Measurements from ENCODE around the gene GLDN.

The GLDN gene

DNA sequence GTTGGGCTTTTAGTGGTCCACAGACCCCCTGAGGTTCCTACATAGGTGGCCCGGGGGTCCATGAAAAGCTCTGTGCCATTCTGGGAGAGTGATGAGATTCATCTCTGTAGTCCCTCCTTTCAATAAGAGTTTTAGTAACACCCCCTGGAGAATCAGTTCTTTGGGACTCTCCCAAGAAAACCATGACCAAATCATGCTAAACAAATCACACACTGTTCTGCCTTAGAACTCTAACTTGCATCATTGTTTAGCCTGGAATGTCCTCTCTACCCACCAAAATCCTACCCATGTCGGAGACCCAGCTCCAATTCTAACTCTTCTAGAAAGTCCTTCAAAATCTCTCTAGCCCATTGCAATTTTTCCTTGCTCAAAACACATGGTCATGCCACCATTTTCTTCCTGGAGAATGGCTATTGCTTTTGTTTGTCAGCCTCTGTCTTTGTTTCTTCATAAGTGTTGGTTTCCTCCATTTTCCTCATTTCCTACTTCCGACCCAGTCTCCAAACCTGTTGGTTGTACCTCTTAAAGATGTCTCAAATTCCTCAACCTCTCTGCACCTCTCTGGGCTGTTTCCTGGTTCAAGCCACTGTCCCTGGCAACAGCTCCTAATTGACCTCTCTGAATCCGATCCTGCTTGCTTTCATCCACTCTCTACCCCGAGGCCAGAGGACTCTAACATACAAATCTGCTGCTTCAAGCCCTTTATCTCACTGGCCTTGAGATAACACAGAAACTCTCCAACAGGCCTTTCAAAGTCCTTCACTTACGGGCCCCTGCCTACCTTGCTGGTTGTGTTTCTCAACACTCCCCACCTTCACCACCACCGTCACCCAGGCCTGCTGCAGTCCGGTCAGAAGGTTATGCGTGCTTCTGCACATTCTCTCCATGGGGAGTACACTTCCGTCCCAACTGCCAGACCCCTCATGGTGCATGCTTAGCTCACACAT, 26.8 kb upstream of the GLDN start:
- TF ChIP-seq, protein P1, sequence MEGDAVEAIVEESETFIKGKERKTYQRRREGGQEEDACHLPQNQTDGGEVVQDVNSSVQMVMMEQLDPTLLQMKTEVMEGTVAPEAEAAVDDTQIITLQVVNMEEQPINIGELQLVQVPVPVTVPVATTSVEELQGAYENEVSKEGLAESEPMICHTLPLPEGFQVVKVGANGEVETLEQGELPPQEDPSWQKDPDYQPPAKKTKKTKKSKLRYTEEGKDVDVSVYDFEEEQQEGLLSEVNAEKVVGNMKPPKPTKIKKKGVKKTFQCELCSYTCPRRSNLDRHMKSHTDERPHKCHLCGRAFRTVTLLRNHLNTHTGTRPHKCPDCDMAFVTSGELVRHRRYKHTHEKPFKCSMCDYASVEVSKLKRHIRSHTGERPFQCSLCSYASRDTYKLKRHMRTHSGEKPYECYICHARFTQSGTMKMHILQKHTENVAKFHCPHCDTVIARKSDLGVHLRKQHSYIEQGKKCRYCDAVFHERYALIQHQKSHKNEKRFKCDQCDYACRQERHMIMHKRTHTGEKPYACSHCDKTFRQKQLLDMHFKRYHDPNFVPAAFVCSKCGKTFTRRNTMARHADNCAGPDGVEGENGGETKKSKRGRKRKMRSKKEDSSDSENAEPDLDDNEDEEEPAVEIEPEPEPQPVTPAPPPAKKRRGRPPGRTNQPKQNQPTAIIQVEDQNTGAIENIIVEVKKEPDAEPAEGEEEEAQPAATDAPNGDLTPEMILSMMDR (IDR thresholded peaks at IDR 0.05; ENCODE audit: low read depth, low read length, missing control alignments) = no peak
- in situ Hi-C loops (cut with HindIII; ENCODE audit: low sequenced_read_pairs) = no loop called here
- DNase-seq (ENCODE audit: low read depth) = no peak
- H3K4me3 ChIP-seq (ENCODE audit: low read depth, low read length) = no peak overlapping the region

DNA sequence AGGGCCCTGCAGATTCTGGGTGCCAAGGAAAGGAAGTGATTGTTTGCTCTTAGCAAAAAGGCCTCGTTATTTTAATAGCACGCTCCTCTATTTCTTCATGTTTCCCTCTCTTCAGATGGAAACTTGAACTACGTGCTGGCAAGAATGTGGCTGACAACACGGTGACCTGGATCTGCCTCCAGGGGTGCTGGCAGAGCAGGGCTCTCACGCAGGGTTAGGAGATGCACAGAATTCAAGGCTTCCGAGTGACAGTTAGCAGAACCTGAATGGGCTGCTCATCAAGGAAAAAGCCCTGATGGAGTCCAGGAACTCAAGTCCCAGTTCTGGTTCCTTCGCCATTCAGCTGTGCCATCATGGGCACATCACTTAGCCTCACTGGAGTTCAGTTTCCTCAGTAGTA, 25.7 kb upstream of the GLDN start:
- TF ChIP-seq, protein P1 (IDR thresholded peaks at IDR 0.05; ENCODE audit: low read depth, low read length, missing control alignments) = no peak
- in situ Hi-C loops (cut with HindIII; ENCODE audit: low sequenced_read_pairs) = no loop called here
- DNase-seq (ENCODE audit: low read depth) = no peak
- H3K4me3 ChIP-seq (ENCODE audit: low read depth, low read length) = no peak overlapping the region

DNA sequence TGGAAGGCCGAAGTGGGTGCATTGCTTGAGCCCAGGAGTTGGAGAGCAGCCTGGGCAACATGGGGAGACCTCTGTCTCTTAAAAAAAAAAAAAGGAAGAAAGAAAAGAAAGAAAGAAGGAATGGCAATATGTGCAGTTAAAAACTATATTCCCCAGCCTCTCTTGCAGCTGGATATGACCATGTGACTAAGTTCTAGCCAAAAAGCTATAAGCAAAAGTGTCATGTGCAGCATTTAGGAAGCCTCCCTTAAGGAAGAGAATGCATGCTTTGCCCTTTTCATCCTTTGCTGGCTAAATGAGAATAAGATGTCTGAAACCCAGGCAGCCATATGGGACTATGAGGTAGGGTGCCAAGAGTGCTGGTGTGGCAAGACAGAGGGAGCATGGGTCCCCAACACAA, 24.8 kb upstream of the GLDN start:
- H3K4me3 ChIP-seq (ENCODE audit: low read depth, low read length) = no peak overlapping the region
- TF ChIP-seq, protein P1 (IDR thresholded peaks at IDR 0.05; ENCODE audit: low read depth, low read length, missing control alignments) = no peak
- in situ Hi-C loops (cut with HindIII; ENCODE audit: low sequenced_read_pairs) = no loop called here
- no peak for DNase-seq (ENCODE audit: low read depth)

DNA sequence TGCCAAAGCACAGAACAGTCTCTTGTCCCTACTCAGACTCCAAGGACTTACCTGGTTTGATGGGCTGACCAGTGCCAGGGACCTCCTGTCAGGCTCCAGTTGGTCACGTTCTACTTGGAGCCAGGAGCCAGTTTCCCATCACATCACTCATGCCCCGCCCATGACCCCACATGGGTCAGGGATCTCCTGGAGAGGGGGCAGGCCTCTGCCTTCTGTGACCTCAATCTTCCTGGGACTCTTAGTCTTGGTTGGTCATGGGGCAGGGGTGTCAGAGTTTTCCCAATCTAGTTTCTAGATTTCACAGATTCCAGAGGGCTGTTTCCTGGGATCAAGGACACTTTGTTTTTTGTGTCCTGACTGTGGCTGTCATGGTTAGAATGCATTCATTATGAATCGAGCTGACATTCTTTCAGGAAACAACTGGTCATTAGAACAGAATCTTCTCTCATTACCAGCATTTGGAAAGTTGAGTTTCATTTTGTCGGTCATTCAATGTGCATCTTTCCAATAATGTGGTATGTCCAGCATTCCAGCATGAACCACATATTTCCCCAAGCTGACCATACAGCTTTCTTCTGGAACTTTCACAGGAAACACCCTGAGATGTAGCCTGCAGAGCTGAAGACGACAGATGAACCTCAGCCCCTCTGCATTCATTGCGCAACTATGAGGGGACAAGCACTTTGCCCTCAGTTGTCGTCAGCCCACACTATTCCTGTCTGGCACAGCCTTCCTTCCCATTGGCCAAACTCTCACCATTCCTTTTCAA, 22.9 kb upstream of the GLDN start:
- in situ Hi-C loops (cut with HindIII; ENCODE audit: low sequenced_read_pairs) = no loop called here
- H3K4me3 ChIP-seq (ENCODE audit: low read depth, low read length) = no peak overlapping the region
- DNase-seq (ENCODE audit: low read depth) = peak; percentile 75
- TF ChIP-seq, protein P1 (IDR thresholded peaks at IDR 0.05; ENCODE audit: low read depth, low read length, missing control alignments) = no peak

DNA sequence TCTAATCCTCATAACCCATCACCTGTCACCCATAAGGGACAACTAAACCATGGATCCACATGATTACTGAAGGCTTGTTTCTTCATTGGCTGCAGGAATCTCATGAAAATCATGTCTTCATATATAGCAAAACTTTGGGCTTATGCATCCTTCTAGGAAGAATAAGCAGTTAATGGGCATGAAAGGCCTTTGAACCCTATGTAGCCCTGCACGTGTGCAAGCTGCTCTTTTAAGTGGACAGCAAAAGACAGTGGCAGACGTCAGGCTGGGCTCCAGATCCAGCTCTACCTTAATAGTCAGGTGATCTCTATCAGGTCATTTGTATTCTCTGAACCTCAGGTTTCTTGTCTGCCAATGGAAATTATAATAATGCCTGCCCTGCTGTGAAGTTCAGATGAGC, 21.9 kb upstream of the GLDN start:
- in situ Hi-C loops (cut with HindIII; ENCODE audit: low sequenced_read_pairs) = no loop called here
- no peak overlapping the region for H3K4me3 ChIP-seq (ENCODE audit: low read depth, low read length)
- DNase-seq (ENCODE audit: low read depth) = no peak
- TF ChIP-seq, protein P1 (IDR thresholded peaks at IDR 0.05; ENCODE audit: low read depth, low read length, missing control alignments) = no peak

DNA sequence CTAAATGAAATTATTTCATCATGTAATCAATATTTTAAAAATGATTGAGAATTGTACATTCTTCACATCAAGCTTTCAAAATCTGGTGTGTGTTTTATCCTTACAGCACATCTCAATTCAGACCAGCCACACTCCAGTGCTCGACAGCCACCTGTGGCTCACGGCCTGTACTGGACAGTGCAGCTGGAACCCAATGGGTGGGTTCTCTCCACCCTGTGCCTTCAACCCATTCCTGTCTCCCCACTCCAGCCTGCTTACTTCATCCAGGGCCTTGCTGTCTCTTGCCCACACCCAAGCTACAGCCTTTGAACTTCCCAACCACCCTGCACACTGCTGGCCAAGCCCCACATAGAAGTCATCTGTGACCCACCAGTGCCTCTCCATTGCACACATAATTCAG, 20.6 kb upstream of the GLDN start:
- TF ChIP-seq, protein P1 (IDR thresholded peaks at IDR 0.05; ENCODE audit: low read depth, low read length, missing control alignments) = no peak
- in situ Hi-C loops (cut with HindIII; ENCODE audit: low sequenced_read_pairs) = no loop called here

More for the DNA sequence above, 20.6 kb upstream of the GLDN start:
- H3K4me3 ChIP-seq (ENCODE audit: low read depth, low read length) = no peak overlapping the region
- no peak for DNase-seq (ENCODE audit: low read depth)

All from astrocyte of the cerebellum (primary cell).